HCT116 (cell line): ENCODE results near the gene SHC1. TPM values are rescaled to one million over a fixed set of nuclear protein-coding genes. Genes with fewer than 3 reads are reported as not detected.
A peak's percentile ranks its signal among the peaks of the same experiment; 100 is the strongest.

Experiments used
- ATAC-seq: fragments of 200-7000 bp; cut with Tn5 transposase; 2 replicates; pipeline ENCODE4 v1.9.1; 2020; ENCODE audit warnings: mild to moderate bottlenecking, moderate library complexity
- BruUV-seq: library from RNA; stranded (reverse); fragments of 400-500 nt; replicated peaks from 2 replicates; lab custom pipeline; 2021; lab: Mats Ljungman, UMichigan
- CTCF ChIA-PET: fragments of 300-600 bp; sonication (Branson Sonifier 250); formaldehyde crosslinking; loops from one replicate; lab custom pipeline; 2021; ENCODE audit warnings: antibody characterized with exemption; lab: Charles Lee
- POLR2A ChIA-PET: fragments of 300-600, 350-600 bp; sonication (Branson Sonifier 250); formaldehyde crosslinking; loops from one replicate; lab custom pipeline; 2021; ENCODE audit warnings: antibody characterized with exemption; lab: Charles Lee
- RAD21 ChIA-PET, 2 experiments: fragments of 300-600 bp; sonication (Branson Sonifier 250); formaldehyde crosslinking; loops; one replicate each; lab custom pipeline; 2023; ENCODE audit warnings: low total read pairs in 2 of 2; ENCODE audit not compliant: uncharacterized antibody in 2 of 2, unreplicated experiment in 2 of 2, low non-redundant PET in 1 of 2; lab: Charles Lee
- DNase-seq: peaks from one replicate; pipeline ENCODE4 v3.0.0-alpha.2; 2010; ENCODE audit warnings: low read depth, low spot score
- H2AFZ ChIP-seq: fragments of 200-600 bp; shearing (Covaris generic), sonication (generic); 2 replicates; pipeline ENCODE4 v1.6.1; 2017; ENCODE audit warnings: low read depth, mixed run types, mixed read lengths, antibody characterized with exemption, low read length; ENCODE audit not compliant: poor library complexity, severe bottlenecking
- H3K27ac ChIP-seq: 2 replicates; pipeline ENCODE4 v1.5.1; 2012; ENCODE audit warnings: low read depth, low read length
- H3K27me3 ChIP-seq: fragments of 200-600 bp; sonication (generic); 2 replicates; pipeline ENCODE4 v1.6.1; 2016; ENCODE audit warnings: mixed run types, low read length, mixed read lengths; ENCODE audit not compliant: insufficient read depth
- H3K36me3 ChIP-seq, 2 experiments: fragments of 200-500 bp in 1 of 2; fragments of 200-600 bp in 1 of 2; sonication (Bioruptor generic) in 1 of 2; sonication (generic) in 1 of 2; 2 replicates each; pipeline versions ENCODE4 v1.5.1 to v1.6.1; 2014 to 2016; ENCODE audit warnings: low read length in 2 of 2, inconsistent platforms in 1 of 2, mixed read lengths in 1 of 2, mixed run types in 1 of 2; ENCODE audit not compliant: insufficient read depth in 2 of 2, control insufficient read depth in 1 of 2
- H3K4me1 ChIP-seq, 2 experiments: fragments of 200-600 bp in 1 of 2; sonication (generic) in 1 of 2; 2 replicates each; pipeline versions ENCODE4 v1.5.1 to v1.6.1; 2012 to 2017; ENCODE audit warnings: low read length in 2 of 2, inconsistent platforms in 1 of 2, mild to moderate bottlenecking in 1 of 2, mixed read lengths in 1 of 2, mixed run types in 1 of 2, moderate library complexity in 1 of 2; ENCODE audit not compliant: insufficient read depth in 2 of 2, control insufficient read depth in 1 of 2
- H3K4me2 ChIP-seq: fragments of 200-600 bp; sonication (generic); 2 replicates; pipeline ENCODE4 v1.6.1; 2017; ENCODE audit warnings: mixed run types, low read length, mixed read lengths
- H3K4me3 ChIP-seq, 2 experiments: fragments of 200-600 bp in 1 of 2; sonication (generic) in 1 of 2; replicated peaks in 1 of 2; 2 replicates each; pipeline ENCODE4 v1.5.1; 2011 to 2016; ENCODE audit warnings: low read length in 2 of 2, control low read depth in 1 of 2, low read depth in 1 of 2, mild to moderate bottlenecking in 1 of 2, mixed read lengths in 1 of 2, mixed run types in 1 of 2
- H3K79me2 ChIP-seq: fragments of 200-600 bp; sonication (generic); 2 replicates; pipeline ENCODE4 v1.6.1; 2017; ENCODE audit warnings: mild to moderate bottlenecking, mixed run types, low read length, moderate library complexity, mixed read lengths; ENCODE audit not compliant: insufficient read depth
- H3K9ac ChIP-seq: fragments of 200-600 bp; sonication (generic); 2 replicates; pipeline ENCODE4 v1.6.1; 2016; ENCODE audit warnings: low read length, mixed read lengths
- H3K9me2 ChIP-seq: fragments of 200-600 bp; sonication (generic), shearing (Covaris generic); 2 replicates; pipeline ENCODE4 v1.6.1; 2017; ENCODE audit warnings: mixed run types, mild to moderate bottlenecking, moderate library complexity; ENCODE audit not compliant: insufficient read depth
- H3K9me3 ChIP-seq, 2 experiments: fragments of 200-500 bp in 1 of 2; fragments of 200-600 bp in 1 of 2; sonication (Bioruptor generic) in 1 of 2; sonication (generic) in 1 of 2; 2 replicates each; pipeline ENCODE4 v1.6.1; 2014 to 2017; ENCODE audit warnings: low read length in 2 of 2, mixed read lengths in 2 of 2, inconsistent platforms in 1 of 2, low read depth in 1 of 2, mild to moderate bottlenecking in 1 of 2, mixed run types in 1 of 2, moderate library complexity in 1 of 2; ENCODE audit not compliant: control insufficient read depth in 1 of 2, insufficient read depth in 1 of 2
- H4K20me1 ChIP-seq: fragments of 200-600 bp; sonication (generic), shearing (Covaris generic); 2 replicates; pipeline ENCODE4 v1.6.1; 2017; ENCODE audit warnings: mixed run types, mild to moderate bottlenecking, moderate library complexity; ENCODE audit not compliant: insufficient read depth
- EZH2 ChIP-seq: fragments of 200-600 bp; sonication (generic); IDR thresholded peaks from 2 replicates; pipeline ENCODE4 v1.6.1; 2017; ENCODE audit warnings: antibody characterized with exemption, mixed run types
- SIN3A ChIP-seq: IDR thresholded peaks from 2 replicates; pipeline ENCODE4 v1.6.1; 2012; ENCODE audit warnings: low read depth
- intact Hi-C: fragments of 100-400 bp; cut with micrococcal nuclease; formaldehyde crosslinking; loops from 2 replicates; pipeline ENCODE4 v1.10.0; 2022
- total RNA-seq: library from RNA; stranded (reverse); gene quantifications from one replicate; pipeline ENCODE4 v1.2.1, GENCODE V29; 2021; ENCODE audit not compliant: unreplicated experiment
- TF ChIP-seq, protein P1 (sequence below), 3 experiments: fragments of 200-600 bp in 1 of 3; sonication (generic) in 1 of 3; IDR thresholded peaks in 2 of 3; conservative IDR thresholded peaks in 1 of 3; 2 replicates each; pipeline ENCODE4 v1.5.1; 2012 to 2017; ENCODE audit warnings: low read depth in 2 of 3, low read length in 2 of 3, antibody characterized with exemption in 1 of 3, borderline replicate concordance in 1 of 3, control low read depth in 1 of 3, mild to moderate bottlenecking in 1 of 3, mixed read lengths in 1 of 3, mixed run types in 1 of 3, moderate library complexity in 1 of 3; ENCODE audit not compliant: insufficient read depth in 1 of 3

Gene SHC1
- total RNA-seq, 1 experiment from 2014 or later, result 148 TPM

DNA sequence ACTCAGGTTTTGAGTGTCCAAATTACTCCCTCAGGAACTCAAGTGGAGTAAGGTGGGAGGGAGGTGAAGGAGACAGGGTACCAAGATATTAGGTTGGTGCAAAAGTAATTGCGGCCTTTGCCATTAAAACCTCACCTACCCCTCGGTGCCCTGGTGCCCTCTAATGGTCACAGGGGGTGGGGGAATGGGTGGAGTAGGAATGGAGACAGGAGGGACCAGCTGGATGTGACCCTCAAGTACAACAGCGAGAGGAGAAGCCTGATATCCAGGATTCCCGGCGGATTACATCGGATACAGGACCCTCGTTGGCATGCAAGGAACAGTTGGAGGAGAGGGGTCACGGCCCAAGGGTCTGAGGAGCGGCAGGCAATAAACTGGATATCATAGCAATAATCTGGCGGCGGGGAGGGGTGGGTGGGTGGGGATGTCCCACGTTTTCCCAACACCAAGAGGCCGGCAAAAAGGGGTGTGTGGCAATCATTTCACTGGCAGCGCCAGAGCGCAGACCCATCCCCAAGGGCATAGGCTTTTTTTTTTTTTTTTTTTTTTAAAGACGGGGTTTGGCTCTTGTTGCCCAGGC lies 27.7 kb upstream of the SHC1 start:
- Histone ChIP-seq H3K9me3 (no peaks in the 10 kb centered on the region), H3K27me3 (no peaks in the 10 kb centered on the region), H2AFZ (no peak overlapping the region), H3K9ac (no peak overlapping the region), H3K36me3 (no peaks in the 10 kb centered on the region), H3K27ac (peak overlapping the region; percentile 99), H3K4me3 (no peak overlapping the region), H3K4me2 (peak overlapping the region; percentile 96), H3K79me2 (peaks cover 7% of the 10 kb centered on the region), H3K4me1 (peaks cover 28 to 66% of the 10 kb centered on the region in 2 experiments), H4K20me1 (no peaks in the 10 kb centered on the region), H3K9me2 (no peaks in the 10 kb centered on the region)
- CTCF ChIA-PET, result interaction anchor here (1.0 to 2.6 kb wide), 13 partner anchors 10 to 88 kb away, joined by 3 to 25 read pairs (median 7); partner anchors contain the start of genes ADAM15, FLAD1, PBXIP1 and PYGO2
- RAD21 ChIA-PET, result interaction anchor here in 1 of 2 experiments (1.7 kb wide), 1 partner anchor 37 kb away, joined by 5 read pairs; the partner anchor contains the start of gene PYGO2
- BruUV-seq, result no TSS peak
- DNase-seq (no peak), ATAC-seq (no peak)
- TF ChIP-seq, protein P1, sequence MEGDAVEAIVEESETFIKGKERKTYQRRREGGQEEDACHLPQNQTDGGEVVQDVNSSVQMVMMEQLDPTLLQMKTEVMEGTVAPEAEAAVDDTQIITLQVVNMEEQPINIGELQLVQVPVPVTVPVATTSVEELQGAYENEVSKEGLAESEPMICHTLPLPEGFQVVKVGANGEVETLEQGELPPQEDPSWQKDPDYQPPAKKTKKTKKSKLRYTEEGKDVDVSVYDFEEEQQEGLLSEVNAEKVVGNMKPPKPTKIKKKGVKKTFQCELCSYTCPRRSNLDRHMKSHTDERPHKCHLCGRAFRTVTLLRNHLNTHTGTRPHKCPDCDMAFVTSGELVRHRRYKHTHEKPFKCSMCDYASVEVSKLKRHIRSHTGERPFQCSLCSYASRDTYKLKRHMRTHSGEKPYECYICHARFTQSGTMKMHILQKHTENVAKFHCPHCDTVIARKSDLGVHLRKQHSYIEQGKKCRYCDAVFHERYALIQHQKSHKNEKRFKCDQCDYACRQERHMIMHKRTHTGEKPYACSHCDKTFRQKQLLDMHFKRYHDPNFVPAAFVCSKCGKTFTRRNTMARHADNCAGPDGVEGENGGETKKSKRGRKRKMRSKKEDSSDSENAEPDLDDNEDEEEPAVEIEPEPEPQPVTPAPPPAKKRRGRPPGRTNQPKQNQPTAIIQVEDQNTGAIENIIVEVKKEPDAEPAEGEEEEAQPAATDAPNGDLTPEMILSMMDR (IDR thresholded peaks at IDR 0.05 in 2 of 3, conservative IDR thresholded peaks at IDR 0.05 in 1 of 3; ENCODE audit: borderline replicate concordance in 1 of 3, insufficient read depth in 1 of 3, low read depth in 2 of 3, low read length in 2 of 3), result peak in 2 of 3 experiments; percentile 22 to 29; a peak in 1 of 6 replicates
- TF ChIP-seq SIN3A (no peak), EZH2 (no peak)
- intact Hi-C loops, result loop anchor here (2.0 to 5.0 kb wide), 2 partner anchors 36 to 439 kb away; partner anchors contain the start of genes PYGO2 and UBE2Q1
- POLR2A ChIA-PET, result interaction anchor here (0.9 to 2.5 kb wide), 3 partner anchors 25 to 47 kb away, joined by 6 to 22 read pairs (median 9); partner anchors contain the start of gene SHC1
